ENCODE measurements around the gene ADGRA1.

DNA sequence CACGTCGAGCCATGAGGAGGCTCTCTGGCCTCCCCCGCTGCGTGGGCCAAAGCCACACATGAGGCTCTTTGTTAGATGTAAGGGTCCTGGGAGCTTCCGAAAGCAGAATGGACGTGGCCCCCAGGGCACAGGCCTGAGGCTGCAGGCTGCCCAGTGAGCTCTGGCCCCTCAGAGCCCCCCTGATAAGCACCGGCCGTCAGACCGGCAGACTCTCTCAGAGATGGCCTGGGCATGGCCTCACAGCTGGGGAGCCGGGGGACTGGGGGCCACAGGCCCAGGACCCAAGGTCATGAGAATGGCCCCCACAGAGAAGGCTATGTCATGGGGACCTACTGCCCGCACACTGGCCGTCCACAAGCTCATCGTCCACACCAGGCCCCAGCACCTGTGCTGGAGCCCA lies 31.7 kb upstream of the ADGRA1 start:
- TF ChIP-seq, protein P1, sequence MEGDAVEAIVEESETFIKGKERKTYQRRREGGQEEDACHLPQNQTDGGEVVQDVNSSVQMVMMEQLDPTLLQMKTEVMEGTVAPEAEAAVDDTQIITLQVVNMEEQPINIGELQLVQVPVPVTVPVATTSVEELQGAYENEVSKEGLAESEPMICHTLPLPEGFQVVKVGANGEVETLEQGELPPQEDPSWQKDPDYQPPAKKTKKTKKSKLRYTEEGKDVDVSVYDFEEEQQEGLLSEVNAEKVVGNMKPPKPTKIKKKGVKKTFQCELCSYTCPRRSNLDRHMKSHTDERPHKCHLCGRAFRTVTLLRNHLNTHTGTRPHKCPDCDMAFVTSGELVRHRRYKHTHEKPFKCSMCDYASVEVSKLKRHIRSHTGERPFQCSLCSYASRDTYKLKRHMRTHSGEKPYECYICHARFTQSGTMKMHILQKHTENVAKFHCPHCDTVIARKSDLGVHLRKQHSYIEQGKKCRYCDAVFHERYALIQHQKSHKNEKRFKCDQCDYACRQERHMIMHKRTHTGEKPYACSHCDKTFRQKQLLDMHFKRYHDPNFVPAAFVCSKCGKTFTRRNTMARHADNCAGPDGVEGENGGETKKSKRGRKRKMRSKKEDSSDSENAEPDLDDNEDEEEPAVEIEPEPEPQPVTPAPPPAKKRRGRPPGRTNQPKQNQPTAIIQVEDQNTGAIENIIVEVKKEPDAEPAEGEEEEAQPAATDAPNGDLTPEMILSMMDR (IDR thresholded peaks at IDR 0.05 in 4 of 5, conservative IDR thresholded peaks at IDR 0.05 in 1 of 5): no peak
- TF ChIP-seq POLR2A (IDR thresholded peaks at IDR 0.05): no peak

Measured in gastrocnemius medialis (tissue), 4 donors.